HG02973 (cell line): ENCODE measurements around the gene JPH4.
"Not testable (repeated sequence)": the region's sequence is repeated elsewhere in the genome, so short reads cannot be mapped to it uniquely, and the experiment has no call there.

ENCODE experiments used
- ATAC-seq: cut with Tn5 transposase; IDR thresholded peaks from one replicate; pipeline ENCODE4 v1.9.1; 2021; ENCODE audit warnings: moderate library complexity; ENCODE audit not compliant: unreplicated experiment

Gene JPH4

DNA sequence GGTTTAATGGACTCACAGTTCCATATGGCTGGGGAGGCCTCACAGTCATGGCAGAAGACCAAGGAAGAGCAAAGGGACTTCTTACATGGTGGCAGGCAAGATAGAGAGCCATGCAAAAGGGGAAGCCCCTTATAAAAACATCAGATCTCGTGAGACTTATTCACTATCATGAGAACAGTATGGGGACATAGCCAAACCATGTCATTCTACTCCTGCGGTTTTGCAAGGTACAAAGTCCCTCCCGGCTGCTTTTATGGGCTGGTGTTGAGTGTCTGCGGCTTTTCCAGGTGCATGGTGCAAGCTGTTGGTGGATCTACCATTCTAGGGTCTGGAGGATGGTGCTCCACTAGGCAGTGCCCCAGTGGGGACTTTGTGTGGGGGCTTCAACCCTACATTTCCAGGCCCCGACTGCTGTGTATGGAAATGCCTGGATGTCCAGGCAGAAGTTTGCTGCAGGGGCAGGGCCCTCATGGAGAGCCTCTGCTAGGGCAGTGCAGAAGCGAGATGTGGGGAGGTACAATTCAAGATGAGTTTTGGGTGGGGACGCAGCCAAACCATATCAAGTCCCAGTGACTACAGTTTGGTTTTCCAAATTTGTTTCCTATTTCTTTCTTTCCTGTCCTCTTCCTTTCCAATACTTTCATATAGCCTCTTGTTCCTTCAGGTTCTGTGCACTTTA, 31.0 kb upstream of the JPH4 start:
- ATAC-seq: not testable (repeated sequence)

- no peak for ATAC-seq
Observed at GRCh38 chr14:23609001-23609400, 30.4 kb upstream of the JPH4 start.

DNA sequence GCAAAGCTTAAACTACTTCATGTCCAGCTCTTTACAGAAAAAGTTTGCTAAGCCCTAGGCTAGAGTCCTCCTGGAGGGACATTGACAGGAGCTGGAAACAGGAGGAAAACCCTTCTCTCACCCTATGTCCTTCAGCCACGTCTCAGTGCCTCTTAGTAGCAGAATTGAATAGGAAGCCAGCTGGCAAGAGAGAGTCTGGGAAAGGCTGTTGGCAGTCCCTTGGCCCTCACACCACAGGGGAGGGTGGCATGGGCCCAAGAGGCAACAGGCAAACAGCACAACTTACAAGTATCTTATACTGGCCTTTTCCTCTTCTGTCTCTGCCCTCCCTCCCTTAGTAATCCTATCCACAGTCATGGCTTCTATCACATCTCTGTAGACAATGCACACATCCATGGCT, 29.9 kb upstream of the JPH4 start:
- ATAC-seq: no peak

GRCh38 chr14:23605931-23606585, 27.5 kb upstream of the JPH4 start:
- peak; percentile 83 for ATAC-seq

- ATAC-seq: no peak
Observed at GRCh38 chr14:23604675-23605170, 26.1 kb upstream of the JPH4 start.

- ATAC-seq: no peak
Observed at GRCh38 chr14:23604148-23604547, 25.6 kb upstream of the JPH4 start.

- no peak for ATAC-seq
Observed at GRCh38 chr14:23603103-23603502, 24.5 kb upstream of the JPH4 start.

GRCh38 chr14:23602181-23603095, 23.8 kb upstream of the JPH4 start:
- no peak for ATAC-seq

DNA sequence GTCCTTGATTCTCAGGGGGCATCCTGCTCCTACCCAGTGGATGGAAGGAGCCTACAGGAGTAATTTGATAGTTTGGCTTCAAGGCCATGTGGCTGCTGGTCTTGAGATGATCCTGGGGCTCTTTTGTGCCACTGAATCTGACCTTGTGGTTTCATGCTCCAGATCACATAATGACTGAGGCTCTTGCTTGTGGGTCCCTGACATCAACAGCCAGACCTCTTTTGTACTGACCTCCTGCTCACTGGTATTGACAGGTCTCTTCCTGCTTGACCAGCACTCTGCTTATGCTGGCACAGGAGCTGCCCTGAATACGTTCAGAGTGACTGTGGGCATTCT, 23.2 kb upstream of the JPH4 start:
- ATAC-seq: no peak

DNA sequence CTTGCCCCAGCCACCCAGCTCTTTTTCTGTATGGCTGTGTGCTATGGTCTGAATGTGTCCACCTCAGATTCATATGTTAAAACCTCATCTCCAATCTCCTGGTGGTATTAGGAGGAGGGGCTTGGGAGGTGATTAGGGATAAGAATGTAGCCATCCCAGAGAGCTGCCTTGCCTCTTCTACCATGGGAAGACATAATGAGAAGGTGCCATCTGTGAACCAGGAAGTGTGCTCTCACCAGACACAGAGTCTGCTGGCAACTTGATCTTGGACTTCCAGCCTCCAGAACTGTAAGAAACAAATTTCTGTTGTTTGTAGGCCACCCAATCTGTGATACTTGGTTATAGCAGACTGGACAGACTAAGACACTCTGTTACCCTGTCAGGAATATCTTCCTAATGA, 22.8 kb upstream of the JPH4 start:
- no peak for ATAC-seq

GRCh38 chr14:23600806-23601205, 22.2 kb upstream of the JPH4 start:
- ATAC-seq: no peak

DNA sequence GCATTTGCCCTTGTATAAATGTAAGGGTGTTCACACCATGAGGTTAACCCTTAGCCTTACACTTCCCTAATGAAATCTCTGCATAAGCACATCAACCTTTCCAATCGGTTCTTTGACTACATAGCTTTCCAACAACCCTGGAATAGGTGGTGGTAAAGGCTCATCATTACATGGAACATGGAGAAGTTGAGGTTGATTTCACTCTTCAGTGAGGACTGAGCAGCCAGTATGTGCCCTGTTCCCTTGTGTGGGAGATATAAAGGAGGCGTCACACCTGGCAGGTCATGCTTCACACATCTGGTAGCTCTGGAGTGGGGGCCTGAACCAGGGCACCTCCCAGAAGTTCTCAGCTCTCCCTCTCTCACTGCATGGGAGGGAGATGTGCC, 21.7 kb upstream of the JPH4 start:
- no peak for ATAC-seq

DNA sequence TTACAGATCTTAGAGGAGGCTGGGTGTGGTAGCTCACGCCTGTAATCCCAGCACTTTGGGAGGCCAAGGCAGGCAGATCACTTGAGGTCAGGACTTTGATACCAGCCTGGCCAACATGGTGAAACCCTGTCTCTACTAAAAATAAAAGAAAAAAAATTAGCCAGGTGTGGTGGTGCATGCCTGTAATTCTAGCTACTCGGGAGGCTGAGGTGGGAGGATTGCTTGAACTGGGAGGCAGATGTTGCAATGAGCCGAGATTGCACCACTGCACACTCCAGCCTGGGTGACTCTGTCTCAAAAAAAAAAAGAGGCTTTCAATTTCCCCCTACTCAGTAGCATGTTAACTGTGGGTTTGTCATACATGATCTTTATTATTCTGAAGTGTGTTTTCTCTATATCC, 15.6 kb upstream of the JPH4 start:
- ATAC-seq: not testable (repeated sequence)

- ATAC-seq: no peak
Observed at GRCh38 chr14:23590198-23590597, 11.6 kb upstream of the JPH4 start.

DNA sequence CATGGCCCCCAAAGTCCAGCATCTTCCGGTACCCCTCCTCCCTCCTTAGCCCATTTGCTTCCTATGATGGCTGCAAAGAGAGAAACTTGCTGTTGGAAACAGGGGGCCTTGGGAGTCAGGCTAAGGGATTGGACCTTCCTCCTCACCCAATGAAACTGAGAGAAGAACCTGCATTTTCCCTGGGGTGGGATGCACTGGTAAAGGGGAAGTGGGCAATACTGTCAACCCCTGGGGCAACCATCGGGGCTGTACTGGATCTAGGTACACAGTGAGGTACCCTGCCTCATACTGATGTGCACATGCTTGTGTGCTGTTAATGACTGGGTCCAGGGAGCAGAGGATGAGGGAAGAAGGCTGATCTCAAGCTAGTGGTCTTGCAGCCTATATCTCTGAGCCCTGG, 11.0 kb upstream of the JPH4 start:
- ATAC-seq: no peak

DNA sequence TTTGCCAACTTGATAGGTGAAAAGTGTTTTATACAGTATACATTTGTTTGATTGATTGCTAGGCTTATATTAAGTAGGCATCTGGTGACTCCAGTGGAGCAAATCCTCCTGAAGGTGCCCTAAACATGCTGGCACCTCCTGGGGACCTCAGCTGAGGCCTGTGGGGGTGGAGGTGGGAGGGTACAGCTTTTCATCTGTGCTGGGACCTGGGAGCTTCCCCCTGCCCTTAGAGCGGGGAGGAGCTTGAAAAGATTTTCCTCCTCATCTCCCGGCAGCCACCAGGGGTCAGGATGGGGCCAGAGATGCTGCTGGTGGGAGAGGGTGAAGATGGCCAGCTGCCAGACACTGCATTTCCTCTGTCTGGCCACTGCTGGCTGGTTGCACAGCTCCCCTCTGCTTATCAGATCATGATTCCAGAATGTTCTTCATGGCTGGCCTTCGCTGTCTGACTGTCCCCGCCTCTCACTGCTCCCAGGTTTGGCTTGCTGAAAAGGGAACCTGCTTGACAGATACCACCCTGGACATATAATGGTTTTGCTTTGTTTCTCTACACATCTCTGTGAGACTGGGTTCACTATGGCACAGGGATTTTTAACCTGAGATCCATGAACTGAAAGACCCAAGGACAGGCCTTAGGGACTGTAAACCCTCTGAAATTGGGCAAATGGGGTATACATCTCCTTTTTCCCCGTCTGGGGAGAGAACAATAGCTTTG, 10.5 kb upstream of the JPH4 start:
- ATAC-seq: peak; percentile 97

- ATAC-seq: not testable (repeated sequence)
Observed at GRCh38 chr14:23584527-23585203, 6.1 kb upstream of the JPH4 start.

GRCh38 chr14:23583761-23584526, 5.4 kb upstream of the JPH4 start:
- not testable (repeated sequence) for ATAC-seq

- no peak for ATAC-seq
Observed at GRCh38 chr14:23582906-23583760, 4.5 kb upstream of the JPH4 start.
